Mesenchymal stem cell (in vitro differentiated cells and primary cell): Measurements from ENCODE around the gene RTKN.
"Not testable (repeated sequence)": the region's sequence is repeated elsewhere in the genome, so short reads cannot be mapped to it uniquely, and the experiment has no call there.

ENCODE experiments used
- DNase-seq: peaks from one replicate; pipeline ENCODE4 v3.0.0-alpha.2; 2013
- H2AFZ ChIP-seq: one replicate; pipeline ENCODE4 v1.6.1; 2013; ENCODE audit warnings: low read depth, mild to moderate bottlenecking, control low read depth, inconsistent platforms, low read length, moderate library complexity
- H2AK5ac ChIP-seq: 2 replicates; pipeline ENCODE4 v1.6.1; 2013; ENCODE audit warnings: low read length, moderate library complexity, mild to moderate bottlenecking, inconsistent platforms; ENCODE audit not compliant: severe bottlenecking
- H2BK120ac ChIP-seq: one replicate; pipeline ENCODE4 v1.6.1; 2013; ENCODE audit warnings: low read depth, mild to moderate bottlenecking, inconsistent platforms, low read length, moderate library complexity
- H2BK12ac ChIP-seq, 2 experiments: one replicate each; pipeline ENCODE4 v1.6.1; 2013; ENCODE audit warnings: inconsistent platforms in 2 of 2, low read length in 2 of 2, mild to moderate bottlenecking in 2 of 2, moderate library complexity in 2 of 2, control low read depth in 1 of 2
- H2BK15ac ChIP-seq: one replicate; pipeline ENCODE4 v1.6.1; 2013; ENCODE audit warnings: mild to moderate bottlenecking, low read depth, inconsistent platforms; ENCODE audit not compliant: poor library complexity, severe bottlenecking
- H2BK5ac ChIP-seq: 2 replicates; pipeline ENCODE4 v1.6.1; 2013; ENCODE audit warnings: low read depth, mild to moderate bottlenecking, low read length, control low read depth, inconsistent platforms; ENCODE audit not compliant: poor library complexity, severe bottlenecking
- H3K14ac ChIP-seq, 2 experiments: one replicate each; pipeline ENCODE4 v1.6.1; 2013; ENCODE audit warnings: inconsistent platforms in 2 of 2, low read length in 2 of 2, control low read depth in 1 of 2, mild to moderate bottlenecking in 1 of 2, moderate library complexity in 1 of 2
- H3K18ac ChIP-seq, 2 experiments: one replicate each; pipeline ENCODE4 v1.6.1; 2013; ENCODE audit warnings: inconsistent platforms in 2 of 2, low read length in 2 of 2, control low read depth in 1 of 2, low read depth in 1 of 2, mild to moderate bottlenecking in 1 of 2
- H3K23ac ChIP-seq, 2 experiments: one replicate each; pipeline ENCODE4 v1.6.1; 2013; ENCODE audit warnings: inconsistent platforms in 2 of 2, low read length in 2 of 2, mild to moderate bottlenecking in 2 of 2, moderate library complexity in 2 of 2, control low read depth in 1 of 2
- H3K27ac ChIP-seq: 2 replicates; pipeline ENCODE4 v1.5.1; 2013; ENCODE audit warnings: mild to moderate bottlenecking, moderate library complexity, low read length, control low read depth, inconsistent platforms; ENCODE audit not compliant: poor library complexity, severe bottlenecking
- H3K27me3 ChIP-seq, 2 experiments: 2 replicates each; pipeline versions ENCODE4 v1.6.1 to v1.7.0; 2013; ENCODE audit warnings: low read length in 2 of 2, mild to moderate bottlenecking in 2 of 2, moderate library complexity in 2 of 2, control low read depth in 1 of 2, inconsistent platforms in 1 of 2; ENCODE audit not compliant: control insufficient read depth in 1 of 2, insufficient read depth in 1 of 2
- H3K36me3 ChIP-seq, 2 experiments: 2 replicates each; pipeline versions ENCODE4 v1.6.1 to v1.7.0; 2013; ENCODE audit warnings: low read length in 2 of 2, control low read depth in 1 of 2, inconsistent platforms in 1 of 2, low read depth in 1 of 2, mild to moderate bottlenecking in 1 of 2; ENCODE audit not compliant: insufficient read depth in 2 of 2, control insufficient read depth in 1 of 2
- H3K4ac ChIP-seq, 2 experiments: one replicate each; pipeline ENCODE4 v1.6.1; 2013; ENCODE audit warnings: inconsistent platforms in 2 of 2, low read length in 2 of 2, mild to moderate bottlenecking in 2 of 2, moderate library complexity in 2 of 2, control low read depth in 1 of 2, low read depth in 1 of 2
- H3K4me1 ChIP-seq: 2 replicates; pipeline ENCODE4 v1.6.1; 2013; ENCODE audit warnings: low read depth, low read length, control low read depth; ENCODE audit not compliant: control insufficient read depth, insufficient read depth
- H3K4me2 ChIP-seq: 2 replicates; pipeline ENCODE4 v1.6.1; 2013; ENCODE audit warnings: low read length, mild to moderate bottlenecking, inconsistent platforms; ENCODE audit not compliant: poor library complexity, severe bottlenecking
- H3K4me3 ChIP-seq, 2 experiments: 2 replicates each; pipeline versions ENCODE4 v1.5.1 to v1.7.0; 2013; ENCODE audit warnings: low read length in 2 of 2, mild to moderate bottlenecking in 2 of 2, control low read depth in 1 of 2, low read depth in 1 of 2; ENCODE audit not compliant: insufficient read depth in 1 of 2
- H3K79me1 ChIP-seq: replicated peaks from 2 replicates; pipeline ENCODE4 v1.6.1; 2013; ENCODE audit warnings: mild to moderate bottlenecking, control low read depth, low read length, inconsistent platforms; ENCODE audit not compliant: poor library complexity, severe bottlenecking
- H3K9ac ChIP-seq: 2 replicates; pipeline ENCODE4 v1.7.0; 2013; ENCODE audit warnings: mild to moderate bottlenecking, low read length, moderate library complexity
- H3K9me3 ChIP-seq: 2 replicates; pipeline ENCODE4 v1.7.0; 2013; ENCODE audit warnings: mild to moderate bottlenecking, low read length; ENCODE audit not compliant: control insufficient read depth
- H4K8ac ChIP-seq: one replicate; pipeline ENCODE4 v1.6.1; 2013; ENCODE audit warnings: inconsistent platforms, mild to moderate bottlenecking, low read length, moderate library complexity
- H4K91ac ChIP-seq: one replicate; pipeline ENCODE4 v1.6.1; 2013; ENCODE audit warnings: mild to moderate bottlenecking, low read length, inconsistent platforms
- WGBS: methylation state at CpG from one replicate; pipeline ENCODE4 v1.1.7; 2013; ENCODE audit warnings: mixed read lengths; 5-methylcytosine and 5-hydroxymethylcytosine counted together

Gene RTKN

GRCh38 chr2:74486141-74486540 is 44.4 kb upstream of the RTKN start:
- H3K4me3 ChIP-seq = no peak overlapping the region
- no peak overlapping the region for H4K91ac ChIP-seq
- H3K4me1 ChIP-seq = peaks cover 12% of the 10 kb centered on the region
- DNase-seq = no peak
- no peak overlapping the region for H2BK12ac ChIP-seq
- no peak overlapping the region for H2AK5ac ChIP-seq
- WGBS = 100% methylated on average over 2 of the region's 2 CpGs
- no peaks in the 10 kb centered on the region for H3K27me3 ChIP-seq
- H2AFZ ChIP-seq = no peak overlapping the region
- H3K9ac ChIP-seq = no peak overlapping the region
- no peak overlapping the region for H3K23ac ChIP-seq
- H3K36me3 ChIP-seq = peaks cover 26 to 50% of the 10 kb centered on the region in 2 experiments
- H2BK15ac ChIP-seq = no peak overlapping the region
- no peak overlapping the region for H3K18ac ChIP-seq
- H3K4ac ChIP-seq = no peak overlapping the region
- H2BK120ac ChIP-seq = no peak overlapping the region
- H3K14ac ChIP-seq = no peak overlapping the region
- peaks cover 21% of the 10 kb centered on the region for H3K79me1 ChIP-seq
- H3K27ac ChIP-seq = no peak overlapping the region
- no peak overlapping the region for H2BK5ac ChIP-seq
- no peak overlapping the region for H4K8ac ChIP-seq
- H3K9me3 ChIP-seq = no peaks in the 10 kb centered on the region
- H3K4me2 ChIP-seq = no peak overlapping the region

DNA sequence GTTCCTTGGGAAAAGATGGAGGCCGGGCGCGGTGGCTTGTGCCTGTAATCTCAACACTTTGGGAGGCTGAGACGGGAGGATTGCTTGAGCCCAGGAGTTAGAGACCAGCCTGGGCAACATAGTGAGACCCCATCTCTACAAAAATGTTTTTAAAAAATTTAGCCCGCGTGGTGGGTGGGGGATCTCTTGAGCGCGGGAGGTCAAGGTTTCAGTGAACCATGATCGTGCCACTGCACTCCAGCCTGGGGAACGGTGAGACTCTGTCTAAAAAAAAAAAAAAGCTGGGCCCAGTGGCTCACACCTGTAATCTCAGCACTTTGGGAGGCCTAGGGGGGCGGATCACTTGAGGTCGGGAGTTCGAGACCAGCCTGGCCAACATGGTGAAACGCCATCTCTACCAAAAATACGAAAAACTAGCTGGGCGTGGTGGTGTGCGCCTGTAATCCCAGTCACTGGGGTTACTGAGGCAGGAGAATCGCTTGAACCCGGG is 42.0 kb upstream of the RTKN start:
- 89% methylated on average over 19 of the region's 19 CpGs for WGBS
- not testable (repeated sequence) for DNase-seq, H2BK12ac ChIP-seq, H3K23ac ChIP-seq, H3K9me3 ChIP-seq, H3K27me3 ChIP-seq, H3K18ac ChIP-seq, H4K8ac ChIP-seq, H3K14ac ChIP-seq, H3K27ac ChIP-seq, H4K91ac ChIP-seq, H2AFZ ChIP-seq, H2BK120ac ChIP-seq, H2AK5ac ChIP-seq, H2BK5ac ChIP-seq, H3K4ac ChIP-seq, H2BK15ac ChIP-seq
- Histone ChIP-seq H3K9ac (peak overlapping the region; percentile 94), H3K4me1 (peaks cover 18% of the 10 kb centered on the region), H3K36me3 (peaks cover 14 to 51% of the 10 kb centered on the region in 2 experiments), H3K79me1 (peaks cover 28% of the 10 kb centered on the region), H3K4me3 (peak overlapping the region; percentile 82 to 93), H3K4me2 (peak overlapping the region; percentile 98)

GRCh38 chr2:74482801-74483674 is 41.3 kb upstream of the RTKN start, which contains the start of the genes CCDC142 and TTC31:
TSS of gene CCDC142 (minus strand) at chr2:74482998. CDS start at chr2:74482837, 161 bp downstream.
TSS of gene TTC31 (plus strand) at chr2:74483081. CDS start at chr2:74483096, 15 bp downstream.
- peak within 1 kb of the TSS; percentile 85 for H3K27ac ChIP-seq
- H3K14ac ChIP-seq = peak within 1 kb of the TSS in 1 of 2 experiments; percentile 50
- peak within 1 kb of the TSS; percentile 85 for H2BK5ac ChIP-seq
- H2BK12ac ChIP-seq = no peak within 1 kb of the TSS
- H3K18ac ChIP-seq = peak within 1 kb of the TSS; percentile 87 to 98
- peaks cover 28% of the 10 kb centered on the region for H3K79me1 ChIP-seq
- no peaks in the 10 kb centered on the region for H3K9me3 ChIP-seq
- H3K4me1 ChIP-seq = peaks cover 18% of the 10 kb centered on the region
- H3K9ac ChIP-seq = peak within 1 kb of the TSS; percentile 94
- H2BK120ac ChIP-seq = no peak within 1 kb of the TSS
- H3K4me3 ChIP-seq = peak within 1 kb of the TSS; percentile 82 to 93
- peak within 1 kb of the TSS; percentile 73 for H2AFZ ChIP-seq
- peak within 1 kb of the TSS in 1 of 2 experiments; percentile 75 for H3K4ac ChIP-seq
- H3K4me2 ChIP-seq = peak within 1 kb of the TSS; percentile 98
- no peaks in the 10 kb centered on the region for H3K27me3 ChIP-seq
- H2BK15ac ChIP-seq = peak within 1 kb of the TSS; percentile 45
- peak; percentile 97 for DNase-seq
- H4K91ac ChIP-seq = peak within 1 kb of the TSS; percentile 79
- H3K23ac ChIP-seq = peak within 1 kb of the TSS in 1 of 2 experiments; percentile 40
- H3K36me3 ChIP-seq = peaks cover 12 to 45% of the 10 kb centered on the region in 2 experiments
- WGBS = 2% methylated on average over 48 of the region's 50 CpGs
- no peak within 1 kb of the TSS for H2AK5ac ChIP-seq
- H4K8ac ChIP-seq = peak within 1 kb of the TSS; percentile 89
